ENCODE data around the gene NYAP2.

NYAP2 gene

GRCh38 chr2:225534697-225535096, 135.2 kb downstream of the NYAP2 start:
- Histone ChIP-seq H3K4me3 (replicated peaks; ENCODE audit: insufficient read depth, low read length) (no peak overlapping the region), H3K27ac (replicated peaks) (no peak overlapping the region), H3K27me3 (ENCODE audit: insufficient read depth, poor library complexity, severe bottlenecking) (peaks cover 4% of the 10 kb centered on the region)
- no peak for DNase-seq (ENCODE audit: low read depth in 1 of 2, low spot score in 1 of 2)
- no peak for TF ChIP-seq POLR2AphosphoS5 (IDR thresholded peaks at IDR 0.05; ENCODE audit: low read depth)
- TF ChIP-seq SPI1 (IDR thresholded peaks at IDR 0.05; ENCODE audit: borderline replicate concordance, low read depth) = no peak
- TF ChIP-seq, protein P1, sequence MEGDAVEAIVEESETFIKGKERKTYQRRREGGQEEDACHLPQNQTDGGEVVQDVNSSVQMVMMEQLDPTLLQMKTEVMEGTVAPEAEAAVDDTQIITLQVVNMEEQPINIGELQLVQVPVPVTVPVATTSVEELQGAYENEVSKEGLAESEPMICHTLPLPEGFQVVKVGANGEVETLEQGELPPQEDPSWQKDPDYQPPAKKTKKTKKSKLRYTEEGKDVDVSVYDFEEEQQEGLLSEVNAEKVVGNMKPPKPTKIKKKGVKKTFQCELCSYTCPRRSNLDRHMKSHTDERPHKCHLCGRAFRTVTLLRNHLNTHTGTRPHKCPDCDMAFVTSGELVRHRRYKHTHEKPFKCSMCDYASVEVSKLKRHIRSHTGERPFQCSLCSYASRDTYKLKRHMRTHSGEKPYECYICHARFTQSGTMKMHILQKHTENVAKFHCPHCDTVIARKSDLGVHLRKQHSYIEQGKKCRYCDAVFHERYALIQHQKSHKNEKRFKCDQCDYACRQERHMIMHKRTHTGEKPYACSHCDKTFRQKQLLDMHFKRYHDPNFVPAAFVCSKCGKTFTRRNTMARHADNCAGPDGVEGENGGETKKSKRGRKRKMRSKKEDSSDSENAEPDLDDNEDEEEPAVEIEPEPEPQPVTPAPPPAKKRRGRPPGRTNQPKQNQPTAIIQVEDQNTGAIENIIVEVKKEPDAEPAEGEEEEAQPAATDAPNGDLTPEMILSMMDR (IDR thresholded peaks at IDR 0.05; ENCODE audit: insufficient read depth, low read length) = no peak

GRCh38 chr2:225536036-225536435, 136.5 kb downstream of the NYAP2 start:
- TF ChIP-seq, protein P2, sequence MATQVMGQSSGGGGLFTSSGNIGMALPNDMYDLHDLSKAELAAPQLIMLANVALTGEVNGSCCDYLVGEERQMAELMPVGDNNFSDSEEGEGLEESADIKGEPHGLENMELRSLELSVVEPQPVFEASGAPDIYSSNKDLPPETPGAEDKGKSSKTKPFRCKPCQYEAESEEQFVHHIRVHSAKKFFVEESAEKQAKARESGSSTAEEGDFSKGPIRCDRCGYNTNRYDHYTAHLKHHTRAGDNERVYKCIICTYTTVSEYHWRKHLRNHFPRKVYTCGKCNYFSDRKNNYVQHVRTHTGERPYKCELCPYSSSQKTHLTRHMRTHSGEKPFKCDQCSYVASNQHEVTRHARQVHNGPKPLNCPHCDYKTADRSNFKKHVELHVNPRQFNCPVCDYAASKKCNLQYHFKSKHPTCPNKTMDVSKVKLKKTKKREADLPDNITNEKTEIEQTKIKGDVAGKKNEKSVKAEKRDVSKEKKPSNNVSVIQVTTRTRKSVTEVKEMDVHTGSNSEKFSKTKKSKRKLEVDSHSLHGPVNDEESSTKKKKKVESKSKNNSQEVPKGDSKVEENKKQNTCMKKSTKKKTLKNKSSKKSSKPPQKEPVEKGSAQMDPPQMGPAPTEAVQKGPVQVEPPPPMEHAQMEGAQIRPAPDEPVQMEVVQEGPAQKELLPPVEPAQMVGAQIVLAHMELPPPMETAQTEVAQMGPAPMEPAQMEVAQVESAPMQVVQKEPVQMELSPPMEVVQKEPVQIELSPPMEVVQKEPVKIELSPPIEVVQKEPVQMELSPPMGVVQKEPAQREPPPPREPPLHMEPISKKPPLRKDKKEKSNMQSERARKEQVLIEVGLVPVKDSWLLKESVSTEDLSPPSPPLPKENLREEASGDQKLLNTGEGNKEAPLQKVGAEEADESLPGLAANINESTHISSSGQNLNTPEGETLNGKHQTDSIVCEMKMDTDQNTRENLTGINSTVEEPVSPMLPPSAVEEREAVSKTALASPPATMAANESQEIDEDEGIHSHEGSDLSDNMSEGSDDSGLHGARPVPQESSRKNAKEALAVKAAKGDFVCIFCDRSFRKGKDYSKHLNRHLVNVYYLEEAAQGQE (IDR thresholded peaks at IDR 0.05; ENCODE audit: insufficient replicate concordance, low read depth) = no peak
- TF ChIP-seq POLR2AphosphoS5 (IDR thresholded peaks at IDR 0.05; ENCODE audit: low read depth) (no peak), GABPA (IDR thresholded peaks at IDR 0.05; ENCODE audit: low read depth) (no peak), SPI1 (IDR thresholded peaks at IDR 0.05; ENCODE audit: borderline replicate concordance, low read depth) (no peak)
- TF ChIP-seq, protein P1 (IDR thresholded peaks at IDR 0.05; ENCODE audit: insufficient read depth, low read length) = no peak
- Histone ChIP-seq H3K27me3 (ENCODE audit: insufficient read depth, poor library complexity, severe bottlenecking) (peaks cover 4% of the 10 kb centered on the region), H3K27ac (replicated peaks) (no peak overlapping the region), H3K4me3 (replicated peaks; ENCODE audit: insufficient read depth, low read length) (no peak overlapping the region)
- DNase-seq (ENCODE audit: low read depth in 1 of 2, low spot score in 1 of 2) = no peak

DNA sequence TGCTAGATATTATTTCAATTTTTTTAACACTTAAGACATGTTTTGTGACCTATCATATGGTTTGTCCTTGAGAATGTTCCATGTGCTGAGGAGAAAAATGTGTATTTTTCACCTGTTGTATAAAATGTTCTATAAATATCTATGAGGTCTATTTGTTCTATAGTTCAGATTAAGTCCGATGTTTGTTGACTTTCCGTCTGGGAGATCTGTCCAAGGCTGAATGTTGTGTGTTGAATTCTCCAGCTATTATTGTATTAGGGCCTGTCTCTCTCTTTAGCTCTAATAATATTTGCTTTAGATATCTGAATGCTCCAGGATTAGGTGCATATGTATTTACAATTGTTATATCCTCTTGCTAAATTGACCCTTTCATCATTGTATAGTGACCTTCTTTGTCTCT, 144.1 kb downstream of the NYAP2 start:
- Histone ChIP-seq H3K27ac (replicated peaks) (no peak overlapping the region), H3K4me3 (replicated peaks; ENCODE audit: insufficient read depth, low read length) (no peak overlapping the region), H3K27me3 (ENCODE audit: insufficient read depth, poor library complexity, severe bottlenecking) (no peaks in the 10 kb centered on the region)
- no peak for DNase-seq (ENCODE audit: low read depth in 1 of 2, low spot score in 1 of 2)
- TF ChIP-seq GABPA (IDR thresholded peaks at IDR 0.05; ENCODE audit: low read depth) (no peak), POLR2AphosphoS5 (IDR thresholded peaks at IDR 0.05; ENCODE audit: low read depth) (no peak), SPI1 (IDR thresholded peaks at IDR 0.05; ENCODE audit: borderline replicate concordance, low read depth) (no peak)
- TF ChIP-seq, protein P1 (IDR thresholded peaks at IDR 0.05; ENCODE audit: insufficient read depth, low read length) = no peak
- TF ChIP-seq, protein P2 (IDR thresholded peaks at IDR 0.05; ENCODE audit: insufficient replicate concordance, low read depth) = no peak

GRCh38 chr2:225556461-225556860, 157.0 kb downstream of the NYAP2 start:
- TF ChIP-seq, protein P1 (IDR thresholded peaks at IDR 0.05; ENCODE audit: insufficient read depth, low read length) = no peak
- TF ChIP-seq POLR2AphosphoS5 (IDR thresholded peaks at IDR 0.05; ENCODE audit: low read depth) = no peak
- no peak for TF ChIP-seq GABPA (IDR thresholded peaks at IDR 0.05; ENCODE audit: low read depth)
- no peak for TF ChIP-seq SPI1 (IDR thresholded peaks at IDR 0.05; ENCODE audit: borderline replicate concordance, low read depth)
- TF ChIP-seq, protein P2 (IDR thresholded peaks at IDR 0.05; ENCODE audit: insufficient replicate concordance, low read depth) = no peak
- no peak for DNase-seq (ENCODE audit: low read depth in 1 of 2, low spot score in 1 of 2)

More at GRCh38 chr2:225556461-225556860, 157.0 kb downstream of the NYAP2 start:
- H3K4me3 ChIP-seq (replicated peaks; ENCODE audit: insufficient read depth, low read length) = no peak overlapping the region
- no peaks in the 10 kb centered on the region for H3K27me3 ChIP-seq (ENCODE audit: insufficient read depth, poor library complexity, severe bottlenecking)
- no peak overlapping the region for H3K27ac ChIP-seq (replicated peaks)

All from HL-60 (cell line).